Measurements from ENCODE around the gene TRMO. TPM values are rescaled to one million over a fixed set of nuclear protein-coding genes. Genes with fewer than 3 reads are reported as not detected.

The TRMO gene
- total RNA-seq, 1 experiment from 2014 or later, result 15.2 TPM

- no peak overlapping the region for H3K4me2 ChIP-seq (ENCODE audit: low read depth, low read length, poor library complexity, severe bottlenecking)
- peaks cover 4% of the 10 kb centered on the region; the same call in 1 of the 2 replicates for H3K4me1 ChIP-seq (ENCODE audit: low read length)
- H3K9me3 ChIP-seq (ENCODE audit: low read length), result no peaks in the 10 kb centered on the region
- H3K36me3 ChIP-seq (ENCODE audit: insufficient read depth, low read length), result no peaks in the 10 kb centered on the region
- H3K9me2 ChIP-seq (replicated peaks; ENCODE audit: insufficient read depth, low read length), result no peaks in the 10 kb centered on the region
- H3K9ac ChIP-seq (ENCODE audit: low read length), result no peak overlapping the region
- H3K79me2 ChIP-seq (ENCODE audit: low read length), result no peaks in the 10 kb centered on the region
- no peak overlapping the region for H2AFZ ChIP-seq (ENCODE audit: low read length)
- DNase-seq, result no peak
- H3K4me3 ChIP-seq (ENCODE audit: low read length), result no peak overlapping the region
- 0 out of 2 replicates have a peak, but pooled peaks cover 2% of the 10 kb centered on the region for H3K27me3 ChIP-seq (ENCODE audit: low read length)
- H3K27ac ChIP-seq (ENCODE audit: low read length), result no peak overlapping the region
- no peaks in the 10 kb centered on the region for H4K20me1 ChIP-seq (ENCODE audit: insufficient read depth, low read depth, low read length)
Observed at GRCh38 chr9:97873882-97874281, 48.4 kb downstream of the TRMO start.

GRCh38 chr9:97873425-97873824, 48.9 kb downstream of the TRMO start:
- no peaks in the 10 kb centered on the region for H4K20me1 ChIP-seq (ENCODE audit: insufficient read depth, low read depth, low read length)

GRCh38 chr9:97868859-97869258, 53.4 kb downstream of the TRMO start:
- H3K27ac ChIP-seq (ENCODE audit: low read length), result no peak overlapping the region
- no peak overlapping the region for H3K4me3 ChIP-seq (ENCODE audit: low read length)
- H3K79me2 ChIP-seq (ENCODE audit: low read length), result no peaks in the 10 kb centered on the region
- peaks cover 12% of the 10 kb centered on the region for H3K9me3 ChIP-seq (ENCODE audit: low read length)
- no peak overlapping the region for H3K9ac ChIP-seq (ENCODE audit: low read length)
- no peak for DNase-seq
- no peak overlapping the region for H3K4me2 ChIP-seq (ENCODE audit: low read depth, low read length, poor library complexity, severe bottlenecking)
- no peaks in the 10 kb centered on the region for H4K20me1 ChIP-seq (ENCODE audit: insufficient read depth, low read depth, low read length)
- 0 out of 2 replicates have a peak, but pooled peaks cover 2% of the 10 kb centered on the region for H3K27me3 ChIP-seq (ENCODE audit: low read length)
- H2AFZ ChIP-seq (ENCODE audit: low read length), result no peak overlapping the region
- no peaks in the 10 kb centered on the region for H3K36me3 ChIP-seq (ENCODE audit: insufficient read depth, low read length)
- H3K4me1 ChIP-seq (ENCODE audit: low read length), result peaks cover 11% of the 10 kb centered on the region
- no peaks in the 10 kb centered on the region for H3K9me2 ChIP-seq (replicated peaks; ENCODE audit: insufficient read depth, low read length)

More at GRCh38 chr9:97873425-97873824, 48.9 kb downstream of the TRMO start:
- Histone ChIP-seq H2AFZ (ENCODE audit: low read length) (no peak overlapping the region), H3K4me3 (ENCODE audit: low read length) (no peak overlapping the region), H3K9me3 (ENCODE audit: low read length) (no peaks in the 10 kb centered on the region), H3K9me2 (replicated peaks; ENCODE audit: insufficient read depth, low read length) (no peaks in the 10 kb centered on the region), H3K27ac (ENCODE audit: low read length) (no peak overlapping the region), H3K9ac (ENCODE audit: low read length) (no peak overlapping the region), H3K4me2 (ENCODE audit: low read depth, low read length, poor library complexity, severe bottlenecking) (no peak overlapping the region), H3K4me1 (ENCODE audit: low read length) (peaks cover 4% of the 10 kb centered on the region; the same call in 1 of the 2 replicates), H3K27me3 (ENCODE audit: low read length) (0 out of 2 replicates have a peak, but pooled peaks cover 2% of the 10 kb centered on the region), H3K79me2 (ENCODE audit: low read length) (no peaks in the 10 kb centered on the region), H3K36me3 (ENCODE audit: insufficient read depth, low read length) (no peaks in the 10 kb centered on the region)
- no peak for DNase-seq

GRCh38 chr9:97866848-97867247, 55.5 kb downstream of the TRMO start:
- H3K4me3 ChIP-seq (ENCODE audit: low read length), result no peak overlapping the region

GRCh38 chr9:97866300-97866699, 56.0 kb downstream of the TRMO start:
- Histone ChIP-seq H3K9me2 (replicated peaks; ENCODE audit: insufficient read depth, low read length) (no peaks in the 10 kb centered on the region), H3K36me3 (ENCODE audit: insufficient read depth, low read length) (no peaks in the 10 kb centered on the region), H2AFZ (ENCODE audit: low read length) (no peak overlapping the region), H3K9me3 (ENCODE audit: low read length) (peaks cover 12% of the 10 kb centered on the region), H3K9ac (ENCODE audit: low read length) (no peak overlapping the region), H3K79me2 (ENCODE audit: low read length) (no peaks in the 10 kb centered on the region), H3K4me2 (ENCODE audit: low read depth, low read length, poor library complexity, severe bottlenecking) (no peak overlapping the region), H3K4me3 (ENCODE audit: low read length) (no peak overlapping the region), H4K20me1 (ENCODE audit: insufficient read depth, low read depth, low read length) (no peaks in the 10 kb centered on the region), H3K27me3 (ENCODE audit: low read length) (0 out of 2 replicates have a peak, but pooled peaks cover 2% of the 10 kb centered on the region), H3K4me1 (ENCODE audit: low read length) (peaks cover 7% of the 10 kb centered on the region), H3K27ac (ENCODE audit: low read length) (no peak overlapping the region)
- no peak for DNase-seq

More at GRCh38 chr9:97866848-97867247, 55.5 kb downstream of the TRMO start:
- H4K20me1 ChIP-seq (ENCODE audit: insufficient read depth, low read depth, low read length), result no peaks in the 10 kb centered on the region
- peaks cover 12% of the 10 kb centered on the region for H3K9me3 ChIP-seq (ENCODE audit: low read length)
- H3K27ac ChIP-seq (ENCODE audit: low read length), result no peak overlapping the region
- H3K36me3 ChIP-seq (ENCODE audit: insufficient read depth, low read length), result no peaks in the 10 kb centered on the region
- H3K9me2 ChIP-seq (replicated peaks; ENCODE audit: insufficient read depth, low read length), result no peaks in the 10 kb centered on the region
- H2AFZ ChIP-seq (ENCODE audit: low read length), result no peak overlapping the region
- peaks cover 7% of the 10 kb centered on the region for H3K4me1 ChIP-seq (ENCODE audit: low read length)
- H3K27me3 ChIP-seq (ENCODE audit: low read length), result 0 out of 2 replicates have a peak, but pooled peaks cover 2% of the 10 kb centered on the region
- H3K9ac ChIP-seq (ENCODE audit: low read length), result no peak overlapping the region
- H3K4me2 ChIP-seq (ENCODE audit: low read depth, low read length, poor library complexity, severe bottlenecking), result peak overlapping the region; percentile 27
- H3K79me2 ChIP-seq (ENCODE audit: low read length), result no peaks in the 10 kb centered on the region
- DNase-seq, result peak; percentile 64

GRCh38 chr9:97864396-97864795, 57.9 kb downstream of the TRMO start:
- no peak overlapping the region for H3K4me3 ChIP-seq (ENCODE audit: low read length)
- DNase-seq, result no peak
- H3K27me3 ChIP-seq (ENCODE audit: low read length), result no peaks in the 10 kb centered on the region
- H4K20me1 ChIP-seq (ENCODE audit: insufficient read depth, low read depth, low read length), result no peaks in the 10 kb centered on the region
- H2AFZ ChIP-seq (ENCODE audit: low read length), result no peak overlapping the region
- peaks cover 12% of the 10 kb centered on the region for H3K9me3 ChIP-seq (ENCODE audit: low read length)
- no peaks in the 10 kb centered on the region for H3K9me2 ChIP-seq (replicated peaks; ENCODE audit: insufficient read depth, low read length)
- no peak overlapping the region for H3K4me2 ChIP-seq (ENCODE audit: low read depth, low read length, poor library complexity, severe bottlenecking)
- H3K27ac ChIP-seq (ENCODE audit: low read length), result no peak overlapping the region
- no peaks in the 10 kb centered on the region for H3K79me2 ChIP-seq (ENCODE audit: low read length)
- H3K9ac ChIP-seq (ENCODE audit: low read length), result no peak overlapping the region
- no peaks in the 10 kb centered on the region for H3K36me3 ChIP-seq (ENCODE audit: insufficient read depth, low read length)
- peaks cover 7% of the 10 kb centered on the region for H3K4me1 ChIP-seq (ENCODE audit: low read length)

- H3K79me2 ChIP-seq (ENCODE audit: low read length), result no peaks in the 10 kb centered on the region
- H3K9me2 ChIP-seq (replicated peaks; ENCODE audit: insufficient read depth, low read length), result no peaks in the 10 kb centered on the region
- no peak overlapping the region for H2AFZ ChIP-seq (ENCODE audit: low read length)
- DNase-seq, result no peak
- peaks cover 7% of the 10 kb centered on the region for H3K4me1 ChIP-seq (ENCODE audit: low read length)
- H3K9me3 ChIP-seq (ENCODE audit: low read length), result peaks cover 12% of the 10 kb centered on the region
- H4K20me1 ChIP-seq (ENCODE audit: insufficient read depth, low read depth, low read length), result no peaks in the 10 kb centered on the region
- no peak overlapping the region for H3K4me2 ChIP-seq (ENCODE audit: low read depth, low read length, poor library complexity, severe bottlenecking)
- no peak overlapping the region for H3K27ac ChIP-seq (ENCODE audit: low read length)
- no peaks in the 10 kb centered on the region for H3K27me3 ChIP-seq (ENCODE audit: low read length)
- no peak overlapping the region for H3K9ac ChIP-seq (ENCODE audit: low read length)
- H3K4me3 ChIP-seq (ENCODE audit: low read length), result no peak overlapping the region
- H3K36me3 ChIP-seq (ENCODE audit: insufficient read depth, low read length), result no peaks in the 10 kb centered on the region
Observed at GRCh38 chr9:97863314-97863713, 59.0 kb downstream of the TRMO start.

- Histone ChIP-seq H3K9me3 (ENCODE audit: low read length) (peaks cover 6% of the 10 kb centered on the region), H3K79me2 (ENCODE audit: low read length) (no peaks in the 10 kb centered on the region), H3K4me3 (ENCODE audit: low read length) (no peak overlapping the region), H4K20me1 (ENCODE audit: insufficient read depth, low read depth, low read length) (no peaks in the 10 kb centered on the region), H3K9ac (ENCODE audit: low read length) (no peak overlapping the region), H3K36me3 (ENCODE audit: insufficient read depth, low read length) (no peaks in the 10 kb centered on the region), H3K4me1 (ENCODE audit: low read length) (no peaks in the 10 kb centered on the region), H3K27me3 (ENCODE audit: low read length) (no peaks in the 10 kb centered on the region), H2AFZ (ENCODE audit: low read length) (no peak overlapping the region), H3K27ac (ENCODE audit: low read length) (no peak overlapping the region), H3K9me2 (replicated peaks; ENCODE audit: insufficient read depth, low read length) (no peaks in the 10 kb centered on the region), H3K4me2 (ENCODE audit: low read depth, low read length, poor library complexity, severe bottlenecking) (no peak overlapping the region)
- no peak for DNase-seq
Observed at GRCh38 chr9:97861148-97861475, 61.2 kb downstream of the TRMO start.

All from Karpas-422 (cell line).